Stimulated activated CD4-positive, alpha-beta T cell treated with anti-CD3 and anti-CD28 coated beads, Interleukin-4, amount 100 ng/mL, for 24 hours (primary cell): ENCODE results near the gene SLCO4A1.

Experiments
- DNase-seq: peaks from one replicate; pipeline ENCODE4 v3.0.0-alpha.2; 2020

SLCO4A1 gene

GRCh38 chr20:62653373-62653772 lies 11.1 kb downstream of the SLCO4A1 start:
- no peak for DNase-seq

DNA sequence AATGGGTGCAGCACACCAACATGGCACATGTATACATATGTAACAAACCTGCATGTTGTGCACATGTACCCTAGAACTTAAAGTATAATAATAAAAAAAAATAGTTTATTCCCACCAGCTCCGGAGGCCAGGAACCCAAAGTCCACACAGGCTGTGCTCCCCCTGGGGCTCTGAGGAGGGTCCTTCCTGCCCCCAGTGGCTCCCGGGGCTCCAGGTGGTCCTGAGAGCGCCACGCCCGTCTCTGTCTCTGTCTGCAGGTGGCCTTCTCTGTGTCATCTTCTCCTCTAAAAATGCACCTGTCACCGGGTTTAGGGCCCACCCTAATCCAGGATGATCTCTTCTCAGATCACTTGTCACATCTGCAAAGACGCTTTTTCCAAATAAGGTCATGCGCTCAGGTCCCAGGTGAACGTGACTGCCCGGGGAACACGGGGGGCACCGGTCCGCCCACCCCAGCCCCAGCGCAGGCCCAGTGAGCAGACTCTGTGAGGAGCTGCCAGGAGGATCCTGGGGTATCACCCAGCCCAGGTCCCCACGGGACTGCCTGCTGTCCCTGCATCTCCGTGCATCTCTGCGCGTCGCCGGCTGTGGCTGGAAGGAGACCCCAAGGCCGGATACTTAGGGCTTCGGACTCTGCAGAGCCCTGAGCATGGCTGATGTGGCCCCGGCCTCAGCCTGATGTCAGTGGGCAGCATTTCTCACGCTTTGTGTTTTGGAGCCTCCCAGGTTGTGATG lies 11.8 kb downstream of the SLCO4A1 start:
- no peak for DNase-seq

DNA sequence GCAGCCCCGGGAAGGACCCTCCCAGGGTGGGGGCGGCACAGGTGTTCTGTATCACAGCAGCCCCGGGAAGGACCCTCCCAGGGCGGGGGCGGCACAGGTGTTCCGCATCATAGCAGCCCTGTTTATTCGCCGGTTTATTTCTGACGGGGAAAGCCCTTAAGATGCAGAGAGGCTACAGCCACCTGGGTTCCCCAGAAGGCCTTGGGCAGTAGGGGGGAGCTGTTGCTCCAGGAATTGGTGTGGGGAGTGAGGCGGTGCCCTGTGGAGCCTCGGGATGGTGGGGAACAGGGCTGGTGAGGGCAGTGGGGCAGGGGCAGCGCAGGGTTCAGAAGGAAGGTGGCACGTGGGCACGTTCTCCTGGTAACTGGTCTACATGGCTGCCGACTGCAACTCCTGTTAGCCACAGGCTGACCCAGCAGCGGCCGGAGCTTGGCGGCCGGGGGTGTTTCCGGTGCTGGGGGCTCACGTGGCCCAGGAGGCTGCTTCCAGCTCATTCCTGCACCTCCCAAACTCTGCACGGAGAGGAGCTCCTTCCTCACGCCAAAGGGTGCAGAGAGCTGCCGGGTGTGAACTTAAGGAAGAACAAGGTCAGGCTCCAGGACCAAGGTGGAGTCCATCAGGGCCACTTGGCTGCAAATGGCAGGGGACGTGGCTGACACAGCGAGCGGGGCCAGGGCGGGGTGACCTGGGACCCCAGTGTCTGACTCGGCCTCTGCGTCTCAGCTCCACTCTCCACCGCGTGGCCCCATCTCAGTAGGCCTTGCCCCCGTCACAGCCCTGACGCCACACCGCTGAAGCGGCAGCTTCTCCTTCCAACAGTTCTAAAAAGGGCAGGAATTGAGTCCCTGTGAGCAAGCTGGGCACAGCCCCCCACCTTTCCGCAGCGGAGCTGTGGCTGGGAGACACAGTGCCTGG lies 13.2 kb downstream of the SLCO4A1 start:
- DNase-seq: no peak

DNA sequence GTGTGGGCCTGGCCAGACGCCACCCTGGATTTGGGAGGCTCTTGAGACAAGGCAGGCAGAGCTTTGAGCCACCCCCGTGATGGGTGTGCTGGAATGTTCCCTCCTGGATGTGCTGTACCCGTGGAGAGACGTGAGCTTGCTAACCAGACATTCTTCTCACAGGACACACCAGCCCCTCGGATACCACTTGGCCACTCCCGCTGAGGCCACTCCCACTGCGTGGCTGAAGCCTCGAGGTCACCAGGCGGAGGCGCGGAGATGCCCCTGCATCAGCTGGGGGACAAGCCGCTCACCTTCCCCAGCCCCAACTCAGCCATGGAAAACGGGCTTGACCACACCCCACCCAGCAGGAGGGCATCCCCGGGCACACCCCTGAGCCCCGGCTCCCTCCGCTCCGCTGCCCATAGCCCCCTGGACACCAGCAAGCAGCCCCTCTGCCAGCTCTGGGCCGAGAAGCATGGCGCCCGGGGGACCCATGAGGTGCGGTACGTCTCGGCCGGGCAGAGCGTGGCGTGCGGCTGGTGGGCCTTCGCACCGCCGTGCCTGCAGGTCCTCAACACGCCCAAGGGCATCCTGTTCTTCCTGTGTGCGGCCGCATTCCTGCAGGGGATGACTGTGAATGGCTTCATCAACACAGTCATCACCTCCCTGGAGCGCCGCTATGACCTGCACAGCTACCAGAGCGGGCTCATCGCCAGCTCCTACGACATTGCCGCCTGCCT lies 14.1 kb downstream of the SLCO4A1 start:
- DNase-seq: no peak

DNA sequence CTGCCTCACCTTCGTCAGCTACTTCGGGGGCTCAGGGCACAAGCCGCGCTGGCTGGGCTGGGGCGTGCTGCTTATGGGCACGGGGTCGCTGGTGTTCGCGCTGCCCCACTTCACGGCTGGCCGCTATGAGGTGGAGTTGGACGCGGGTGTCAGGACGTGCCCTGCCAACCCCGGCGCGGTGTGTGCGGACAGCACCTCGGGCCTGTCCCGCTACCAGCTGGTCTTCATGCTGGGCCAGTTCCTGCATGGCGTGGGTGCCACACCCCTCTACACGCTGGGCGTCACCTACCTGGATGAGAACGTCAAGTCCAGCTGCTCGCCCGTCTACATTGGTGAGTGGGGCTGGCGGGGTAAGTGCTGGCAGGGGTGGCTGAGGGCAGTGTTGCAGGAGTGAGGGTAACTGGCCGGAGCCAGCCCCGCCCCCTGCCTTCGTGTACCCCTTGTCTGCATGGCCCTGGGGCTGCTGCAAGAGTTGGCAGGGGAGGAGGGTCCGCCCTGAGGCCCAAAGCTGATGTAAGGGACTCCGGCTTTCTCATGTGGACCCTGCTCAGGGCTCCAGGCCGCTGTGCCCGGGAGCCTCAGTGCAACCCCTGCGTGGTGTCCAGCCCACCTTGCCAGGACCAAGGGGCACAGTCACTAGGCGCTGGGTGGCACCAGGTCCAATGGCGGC lies 14.8 kb downstream of the SLCO4A1 start:
- DNase-seq: no peak

- no peak for DNase-seq
Measured at GRCh38 chr20:62657589-62657942, 15.3 kb downstream of the SLCO4A1 start.

DNA sequence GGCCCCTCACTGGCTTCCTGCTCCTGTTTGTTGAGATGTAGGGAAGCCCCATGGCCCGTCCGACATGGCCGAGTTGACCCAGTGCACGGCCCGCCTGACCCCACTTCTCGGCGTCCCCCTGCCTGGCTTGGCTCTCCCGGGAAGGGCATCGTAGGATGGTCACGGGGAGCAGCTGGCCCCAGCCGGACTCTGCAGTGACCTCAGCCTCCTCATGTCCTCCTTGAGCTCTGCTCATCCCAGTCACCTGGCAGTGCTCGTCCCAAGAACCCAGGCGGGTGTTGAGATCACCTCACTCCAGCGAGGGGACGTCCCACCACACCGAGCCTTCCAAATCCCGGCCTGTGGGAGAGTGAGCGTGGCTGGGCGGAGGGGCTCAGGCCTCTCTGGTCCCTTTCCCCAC lies 15.7 kb downstream of the SLCO4A1 start:
- DNase-seq: no peak

- no peak for DNase-seq
Measured at GRCh38 chr20:62658593-62659178, 16.4 kb downstream of the SLCO4A1 start.

DNA sequence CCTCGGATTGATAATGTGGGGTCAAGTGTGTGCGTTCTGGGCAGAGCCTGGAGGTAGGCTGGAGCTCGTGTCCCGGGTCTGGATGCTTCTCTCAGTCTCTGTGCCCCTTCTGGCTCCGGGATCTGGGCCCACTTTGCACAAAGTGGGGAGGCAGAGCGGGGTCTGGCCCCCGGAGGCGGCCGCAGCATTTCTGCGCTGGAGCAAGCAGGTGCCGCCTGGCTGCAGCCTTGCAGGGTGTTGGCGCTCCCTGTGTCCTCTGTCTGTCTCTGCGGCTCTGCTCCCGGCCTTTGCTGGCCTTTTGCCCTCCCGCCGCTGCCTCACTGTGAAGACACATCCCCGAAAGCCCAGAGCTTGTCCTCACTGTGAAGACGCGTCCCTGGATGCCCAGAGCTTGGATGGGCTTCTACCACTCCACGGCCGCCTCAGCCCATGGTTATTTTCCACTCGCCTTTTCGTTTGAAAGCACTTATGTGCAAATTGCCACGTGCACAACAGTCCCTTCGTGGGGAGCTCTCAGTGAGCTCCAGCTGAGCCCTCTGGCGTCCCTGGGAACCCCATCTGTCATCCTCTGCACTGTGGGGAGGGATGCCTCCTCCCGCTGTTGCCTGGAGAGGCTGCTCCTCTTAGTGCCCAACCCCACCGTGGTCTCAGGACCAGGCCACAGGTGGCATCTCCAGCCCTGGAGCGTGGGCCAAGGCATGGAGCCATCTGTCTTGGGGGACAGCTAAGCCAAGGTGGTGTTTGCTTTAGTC lies 17.4 kb downstream of the SLCO4A1 start:
- DNase-seq: no peak

GRCh38 chr20:62660240-62660615 lies 17.9 kb downstream of the SLCO4A1 start:
- no peak for DNase-seq

DNA sequence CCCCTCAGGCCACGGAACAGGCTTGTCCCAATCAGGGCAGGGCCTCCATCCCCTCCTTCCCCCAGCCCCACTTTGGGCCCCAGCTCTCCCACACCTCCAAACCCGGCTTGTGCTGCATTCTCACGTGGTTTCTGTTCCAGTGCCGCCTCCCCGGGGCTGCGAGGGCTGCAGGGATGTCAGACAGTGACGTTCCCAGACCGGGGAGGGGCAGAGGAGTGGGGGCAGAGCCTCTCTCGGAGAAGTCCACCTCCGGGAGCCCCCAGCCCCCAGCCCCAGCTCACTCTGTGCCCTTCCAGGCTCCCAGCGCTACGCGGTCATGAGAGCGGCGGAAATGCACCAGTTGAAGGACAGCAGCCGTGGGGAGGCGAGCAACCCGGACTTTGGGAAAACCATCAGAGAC lies 18.5 kb downstream of the SLCO4A1 start:
- no peak for DNase-seq

- no peak for DNase-seq
Measured at GRCh38 chr20:62661647-62662046, 19.3 kb downstream of the SLCO4A1 start.

GRCh38 chr20:62662422-62662821 lies 20.1 kb downstream of the SLCO4A1 start:
- DNase-seq: no peak

DNA sequence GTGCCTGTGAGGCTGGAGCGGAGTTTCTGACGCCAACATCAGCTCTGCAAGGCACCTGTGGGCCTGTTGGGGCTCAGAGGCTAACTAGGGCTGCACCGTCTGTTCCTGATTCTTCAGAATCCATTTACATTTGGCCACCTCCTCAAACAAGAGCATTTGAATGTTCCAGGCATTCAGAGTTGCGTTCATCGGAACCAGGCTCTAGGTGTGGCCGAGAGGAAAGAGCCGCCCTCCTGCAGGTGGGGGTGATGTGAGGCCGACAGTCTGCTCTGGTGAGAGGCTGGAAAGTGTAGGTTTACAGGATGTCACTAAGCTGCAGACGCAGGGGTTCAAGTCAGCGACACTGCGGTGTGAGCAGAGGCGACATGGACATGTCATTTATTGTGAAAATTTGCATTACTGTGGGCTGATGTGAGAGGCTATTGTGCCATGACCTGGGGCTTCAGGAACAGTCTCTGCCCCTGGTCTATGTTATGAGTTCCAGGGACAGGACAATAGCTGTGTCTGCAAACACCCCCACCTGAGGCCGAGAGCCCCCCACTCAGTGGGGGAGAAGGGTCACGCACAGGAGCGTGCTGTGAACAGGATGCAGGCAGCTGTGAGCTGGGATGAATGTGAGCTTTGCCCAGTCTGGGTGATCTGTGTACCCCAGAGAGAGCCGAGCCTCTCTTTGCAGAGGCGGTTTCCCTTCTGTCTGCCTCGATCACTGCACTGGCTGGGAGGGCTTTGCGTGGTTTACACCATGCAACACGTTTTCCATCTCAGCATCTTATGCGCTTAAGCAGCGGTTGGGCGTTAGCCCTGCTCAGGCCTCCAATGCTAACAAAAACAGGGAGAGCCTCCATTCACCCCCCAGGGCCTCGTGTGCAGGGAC lies 21.1 kb downstream of the SLCO4A1 start:
- no peak for DNase-seq

DNA sequence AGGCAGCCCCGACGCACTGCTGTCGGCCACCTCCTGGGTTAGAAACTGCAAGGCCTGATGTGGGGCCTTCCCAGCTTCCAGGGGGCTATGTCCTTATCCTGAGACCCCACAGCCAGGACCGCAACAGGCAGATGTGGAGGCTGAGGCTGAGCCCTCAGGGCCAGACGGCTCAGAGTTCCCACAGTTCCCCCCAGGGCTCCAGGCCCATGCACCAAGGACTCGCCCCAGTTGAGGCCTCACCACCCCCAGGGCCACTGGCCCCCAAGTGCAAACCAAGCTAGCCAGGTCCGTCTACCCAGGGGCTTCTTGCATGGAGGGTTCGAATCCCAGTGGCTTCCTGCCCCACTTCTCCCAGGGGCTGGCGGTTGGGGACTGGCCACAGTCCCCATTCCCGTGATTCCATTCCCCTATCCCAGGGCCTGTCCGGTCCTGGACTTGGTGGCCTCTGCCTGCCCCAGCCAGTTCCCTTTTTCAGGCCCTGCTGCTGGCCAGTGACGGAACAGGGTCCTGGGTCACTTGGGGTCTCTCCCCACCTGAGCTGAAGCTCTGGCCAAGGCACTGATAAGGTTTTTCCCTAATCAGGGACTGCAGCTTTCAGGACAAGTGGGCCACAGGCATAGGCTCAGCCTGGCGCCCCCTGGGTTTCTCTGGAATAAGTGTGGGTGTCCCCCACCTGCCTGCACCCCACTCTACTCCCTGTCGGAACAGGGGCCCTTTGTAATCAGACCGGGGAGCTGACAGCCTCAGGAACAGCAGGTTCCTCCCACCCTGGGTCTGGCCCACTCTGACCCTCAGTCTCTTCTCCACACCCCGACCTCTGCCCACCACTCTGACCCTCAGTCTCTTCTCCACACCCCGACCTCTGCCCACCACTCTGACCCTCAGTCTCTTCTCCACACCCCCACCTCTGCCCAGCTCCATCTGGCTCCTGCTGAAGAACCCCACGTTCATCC lies 22.0 kb downstream of the SLCO4A1 start:
- no peak for DNase-seq

- DNase-seq: no peak
Measured at GRCh38 chr20:62665153-62665754, 23.0 kb downstream of the SLCO4A1 start.

DNA sequence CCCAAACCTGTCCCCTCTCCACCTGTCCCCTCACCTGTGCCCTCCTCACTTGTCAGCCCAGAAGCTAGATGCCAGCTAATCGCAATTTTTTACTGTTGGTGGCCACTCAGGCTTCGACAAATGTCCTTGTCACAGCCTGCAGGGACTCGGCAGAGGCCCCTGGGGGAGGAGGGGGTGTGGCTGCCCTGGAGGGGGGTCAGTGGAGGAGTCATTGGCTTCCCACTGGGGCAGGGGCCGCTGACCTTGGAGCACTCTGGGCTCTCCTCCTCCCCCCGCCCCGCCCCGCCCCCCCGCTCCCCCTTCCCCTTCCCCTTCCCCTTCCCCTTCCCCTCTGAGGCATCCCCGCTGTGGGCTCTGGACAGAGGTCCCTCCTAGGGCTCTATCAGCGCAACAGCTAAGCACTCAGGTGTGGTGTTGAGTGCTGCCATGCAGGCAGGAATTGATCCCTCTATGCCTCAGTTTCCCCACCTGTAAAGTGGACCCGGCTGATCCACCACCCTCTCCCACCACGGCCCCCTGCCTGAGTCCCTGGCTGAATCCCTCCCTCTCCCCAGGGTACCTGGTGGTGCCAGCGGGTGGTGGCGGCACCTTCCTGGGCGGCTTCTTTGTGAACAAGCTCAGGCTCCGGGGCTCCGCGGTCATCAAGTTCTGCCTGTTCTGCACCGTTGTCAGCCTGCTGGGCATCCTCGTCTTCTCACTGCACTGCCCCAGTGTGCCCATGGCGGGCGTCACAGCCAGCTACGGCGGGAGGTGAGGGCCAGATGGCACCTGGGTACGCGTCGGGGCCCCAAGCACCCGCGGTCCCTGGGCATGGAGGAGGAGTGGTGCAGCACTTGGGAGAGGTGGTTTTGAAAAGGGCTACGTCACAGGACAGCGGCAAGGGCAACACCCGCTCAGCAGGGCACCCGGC lies 23.8 kb downstream of the SLCO4A1 start:
- no peak for DNase-seq
